H9 (cell line): ENCODE results near the gene CACNA2D3. TPM values are rescaled to one million over a fixed set of nuclear protein-coding genes. Genes with fewer than 3 reads are reported as not detected.

Experiments used
- DNase-seq: peaks from one replicate; pipeline ENCODE4 v3.0.0-alpha.2; 2017
- H2AFZ ChIP-seq: one replicate; pipeline ENCODE4 v1.6.1; 2013; ENCODE audit warnings: mild to moderate bottlenecking, low read length, control low read depth, moderate library complexity
- H2AK5ac ChIP-seq: 2 replicates; pipeline ENCODE4 v1.6.1; 2013; ENCODE audit warnings: low read length, control low read depth, mixed read lengths; ENCODE audit not compliant: insufficient read length
- H2BK120ac ChIP-seq: one replicate; pipeline ENCODE4 v1.6.1; 2013; ENCODE audit warnings: low read depth, mild to moderate bottlenecking, low read length, control low read depth, inconsistent platforms; ENCODE audit not compliant: poor library complexity, severe bottlenecking
- H2BK12ac ChIP-seq: 2 replicates; pipeline ENCODE4 v1.6.1; 2013; ENCODE audit warnings: low read length, control low read depth, mixed read lengths, low read depth; ENCODE audit not compliant: insufficient read length
- H2BK15ac ChIP-seq: 2 replicates; pipeline ENCODE4 v1.6.1; 2013; ENCODE audit warnings: low read depth, low read length, control low read depth
- H2BK20ac ChIP-seq: one replicate; pipeline ENCODE4 v1.6.1; 2013; ENCODE audit warnings: low read depth, mild to moderate bottlenecking, low read length, control low read depth, inconsistent platforms; ENCODE audit not compliant: poor library complexity, severe bottlenecking
- H2BK5ac ChIP-seq: 2 replicates; pipeline ENCODE4 v1.6.1; 2013; ENCODE audit warnings: low read length, control low read depth, mixed read lengths; ENCODE audit not compliant: insufficient read length
- H3K14ac ChIP-seq: 2 replicates; pipeline ENCODE4 v1.6.1; 2013; ENCODE audit warnings: low read length, control low read depth; ENCODE audit not compliant: insufficient read depth
- H3K18ac ChIP-seq: 2 replicates; pipeline ENCODE4 v1.6.1; 2013; ENCODE audit warnings: low read depth, mild to moderate bottlenecking, mixed read lengths, low read length, control low read depth; ENCODE audit not compliant: insufficient read length
- H3K23ac ChIP-seq: 2 replicates; pipeline ENCODE4 v1.6.1; 2013; ENCODE audit warnings: low read length, control low read depth, mixed read lengths, low read depth; ENCODE audit not compliant: insufficient read length
- H3K23me2 ChIP-seq: 2 replicates; pipeline ENCODE4 v1.6.1; 2013; ENCODE audit warnings: low read depth, mild to moderate bottlenecking, mixed read lengths, low read length, control low read depth; ENCODE audit not compliant: insufficient read length, poor library complexity, severe bottlenecking
- H3K27ac ChIP-seq: 2 replicates; pipeline ENCODE4 v1.5.1; 2013; ENCODE audit warnings: low read length, control low read depth, mixed read lengths, low read depth; ENCODE audit not compliant: insufficient read length
- H3K27me3 ChIP-seq: 2 replicates; pipeline ENCODE4 v1.6.1; 2013; ENCODE audit warnings: low read length, control low read depth, inconsistent platforms; ENCODE audit not compliant: insufficient read depth
- H3K4ac ChIP-seq: 2 replicates; pipeline ENCODE4 v1.6.1; 2013; ENCODE audit warnings: low read depth, mild to moderate bottlenecking, control low read depth, inconsistent platforms, low read length, moderate library complexity
- H3K4me1 ChIP-seq: 2 replicates; pipeline ENCODE4 v1.6.1; 2013; ENCODE audit warnings: low read length, control low read depth, inconsistent platforms; ENCODE audit not compliant: insufficient read depth
- H3K4me2 ChIP-seq: 2 replicates; pipeline ENCODE4 v1.6.1; 2013; ENCODE audit warnings: low read length, control low read depth, mixed read lengths; ENCODE audit not compliant: insufficient read length, insufficient read depth
- H3K56ac ChIP-seq: 2 replicates; pipeline ENCODE4 v1.6.1; 2013; ENCODE audit warnings: low read depth, mild to moderate bottlenecking, mixed read lengths, low read length, control low read depth; ENCODE audit not compliant: insufficient read length
- H3K79me1 ChIP-seq: 2 replicates; pipeline ENCODE4 v1.6.1; 2013; ENCODE audit warnings: low read depth, mild to moderate bottlenecking, moderate library complexity, low read length, control low read depth, inconsistent platforms; ENCODE audit not compliant: insufficient read depth, poor library complexity, severe bottlenecking
- H3K79me2 ChIP-seq: 2 replicates; pipeline ENCODE4 v1.6.1; 2013; ENCODE audit warnings: low read length, control low read depth, inconsistent platforms; ENCODE audit not compliant: insufficient read depth
- H3K9ac ChIP-seq: 2 replicates; pipeline ENCODE4 v1.6.1; 2013; ENCODE audit warnings: low read length, control low read depth, mixed read lengths; ENCODE audit not compliant: insufficient read length; ENCODE audit errors: extremely low read depth
- H3K9me3 ChIP-seq: one replicate; pipeline ENCODE4 v1.6.1; 2013; ENCODE audit warnings: low read depth, low read length, inconsistent platforms; ENCODE audit not compliant: control insufficient read depth
- H3T11ph ChIP-seq: one replicate; pipeline ENCODE4 v1.6.1; 2013; ENCODE audit warnings: mild to moderate bottlenecking, low read length, control low read depth, inconsistent platforms
- H4K20me1 ChIP-seq: one replicate; pipeline ENCODE4 v1.6.1; 2013; ENCODE audit not compliant: control insufficient read depth, insufficient read length, insufficient read depth
- H4K5ac ChIP-seq: 2 replicates; pipeline ENCODE4 v1.6.1; 2013; ENCODE audit warnings: low read depth, mild to moderate bottlenecking, mixed read lengths, low read length, control low read depth; ENCODE audit not compliant: insufficient read length
- H4K8ac ChIP-seq: replicated peaks from 2 replicates; pipeline ENCODE4 v1.6.1; 2013; ENCODE audit warnings: low read length, control low read depth, mixed read lengths, low read depth; ENCODE audit not compliant: insufficient read length
- H4K91ac ChIP-seq: 2 replicates; pipeline ENCODE4 v1.6.1; 2013; ENCODE audit warnings: low read depth, mild to moderate bottlenecking, moderate library complexity, mixed read lengths, low read length, control low read depth; ENCODE audit not compliant: insufficient read length
- H3K27ac Mint-ChIP-seq, 3 experiments: 2 replicates in 2 of 3; 3 replicates in 1 of 3; pipeline ENCODE4 v1.8.0; 2020 to 2021; ENCODE audit warnings: mixed read lengths in 3 of 3, mild to moderate bottlenecking in 1 of 3, moderate library complexity in 1 of 3
- H3K27me3 Mint-ChIP-seq: 2 replicates; pipeline ENCODE4 v1.8.0; 2021; ENCODE audit warnings: low read depth, mild to moderate bottlenecking, moderate library complexity, mixed read lengths
- H3K36me3 Mint-ChIP-seq, 3 experiments: 2 replicates in 2 of 3; 3 replicates in 1 of 3; pipeline ENCODE4 v1.8.0; 2020 to 2021; ENCODE audit warnings: low read depth in 3 of 3, mixed read lengths in 3 of 3; ENCODE audit not compliant: insufficient read depth in 1 of 3
- H3K4me1 Mint-ChIP-seq, 2 experiments: 2 replicates each; pipeline ENCODE4 v1.8.0; 2020; ENCODE audit warnings: mixed read lengths in 2 of 2
- H3K4me3 Mint-ChIP-seq, 2 experiments: 2 replicates in 1 of 2; 3 replicates in 1 of 2; pipeline ENCODE4 v1.8.0; 2020 to 2021; ENCODE audit warnings: mild to moderate bottlenecking in 2 of 2, mixed read lengths in 2 of 2, moderate library complexity in 1 of 2
- H3K9me3 Mint-ChIP-seq, 2 experiments: 2 replicates in 1 of 2; 3 replicates in 1 of 2; pipeline ENCODE4 v1.8.0; 2020; ENCODE audit warnings: mild to moderate bottlenecking in 2 of 2, mixed read lengths in 2 of 2, moderate library complexity in 1 of 2
- WGBS: extraction: QIAGEN DNeasy Blood & Tissue Kit; methylation state at CpG from one replicate; pipeline ENCODE4 v1.1.7; 2013; ENCODE audit warnings: missing lambda C conversion rate, low lambda C conversion rate, mixed read lengths; ENCODE audit not compliant: insufficient read length; ENCODE audit errors: extremely low coverage; 5-methylcytosine and 5-hydroxymethylcytosine counted together
- total RNA-seq: library from RNA; stranded (reverse); gene quantifications from 2 replicates; pipeline ENCODE4 v1.2.1, GENCODE V29; 2021
- TF ChIP-seq, protein P1 (sequence below): fragments of 200-600 bp; sonication (generic); conservative IDR thresholded peaks from 3 replicates; pipeline ENCODE4 v1.8.0; 2021; ENCODE audit warnings: antibody characterized with exemption, mild to moderate bottlenecking

CACNA2D3 gene
- total RNA-seq, 1 experiment from 2014 or later, result 3.2 TPM

DNA sequence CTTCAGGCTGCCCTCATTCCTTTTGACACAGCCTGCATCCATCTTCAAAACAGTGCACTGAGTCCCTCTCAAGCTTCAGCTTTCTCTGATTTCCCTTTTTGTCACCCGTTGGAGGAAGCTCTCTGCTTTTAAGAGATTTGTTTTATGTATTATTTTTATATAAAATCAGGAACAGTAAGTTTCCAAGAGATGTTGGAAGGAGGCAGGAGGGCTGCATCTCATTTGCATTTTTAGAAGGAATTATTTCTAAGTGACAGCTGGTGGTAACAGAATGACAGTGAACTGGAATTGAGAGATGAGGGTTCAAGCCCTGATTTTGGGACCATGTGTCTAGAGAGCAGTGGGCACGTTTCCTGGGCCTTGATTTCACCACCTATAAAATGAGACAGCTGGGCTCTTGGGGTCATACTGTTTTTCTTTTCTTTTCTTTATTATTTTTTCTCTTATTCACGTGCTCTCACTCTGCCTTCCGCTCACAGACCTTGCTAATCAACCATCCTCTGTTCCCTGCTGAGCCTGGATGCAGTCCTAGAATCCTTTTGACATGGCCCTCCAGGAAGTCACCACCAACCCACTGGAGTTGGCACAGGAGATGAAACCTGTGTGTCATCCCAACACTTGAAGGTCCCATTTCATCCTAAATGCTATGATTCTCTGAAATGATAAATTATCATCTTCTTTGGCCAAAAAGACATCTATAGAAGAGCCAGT lies 148.6 kb downstream of the CACNA2D3 start:
- H4K5ac ChIP-seq, result no peak overlapping the region
- H3K9me3 ChIP-seq, result no peaks in the 10 kb centered on the region
- H2BK5ac ChIP-seq, result no peak overlapping the region
- no peak overlapping the region for H3K18ac ChIP-seq
- no peak overlapping the region for H3T11ph ChIP-seq
- H3K23me2 ChIP-seq, result no peaks in the 10 kb centered on the region
- no peak overlapping the region for H3K9ac ChIP-seq
- H2BK15ac ChIP-seq, result no peak overlapping the region
- no CpG with 5 or more reads among the region's 4 CpGs for WGBS
- no peak overlapping the region; the same call in 1 of the 2 replicates for H3K14ac ChIP-seq
- H3K27me3 ChIP-seq, result no peaks in the 10 kb centered on the region
- H3K9me3 Mint-ChIP-seq, result no peaks in the 10 kb centered on the region
- no peaks in the 10 kb centered on the region for H3K4me1 ChIP-seq
- H3K4me3 Mint-ChIP-seq, result no peak overlapping the region
- H3K27ac Mint-ChIP-seq, result no peak overlapping the region
- no peak overlapping the region for H3K23ac ChIP-seq
- no peak overlapping the region for H3K56ac ChIP-seq
- H3K79me2 ChIP-seq, result no peaks in the 10 kb centered on the region
- H2BK20ac ChIP-seq, result no peak overlapping the region
- no peak overlapping the region for H3K27ac ChIP-seq
- no peak overlapping the region for H2AFZ ChIP-seq
- no peak overlapping the region for H4K8ac ChIP-seq
- H3K36me3 Mint-ChIP-seq, result no peaks in the 10 kb centered on the region
- H4K20me1 ChIP-seq, result no peaks in the 10 kb centered on the region
- H2AK5ac ChIP-seq, result no peak overlapping the region
- no peak overlapping the region for H3K4ac ChIP-seq
- no peak overlapping the region for H2BK12ac ChIP-seq
- no peak overlapping the region for H3K4me2 ChIP-seq
- peaks cover 10 to 11% of the 10 kb centered on the region in 2 experiments for H3K4me1 Mint-ChIP-seq
- H3K79me1 ChIP-seq, result no peaks in the 10 kb centered on the region
- no peak overlapping the region for H2BK120ac ChIP-seq
- no peaks in the 10 kb centered on the region for H3K27me3 Mint-ChIP-seq
- TF ChIP-seq, protein P1, sequence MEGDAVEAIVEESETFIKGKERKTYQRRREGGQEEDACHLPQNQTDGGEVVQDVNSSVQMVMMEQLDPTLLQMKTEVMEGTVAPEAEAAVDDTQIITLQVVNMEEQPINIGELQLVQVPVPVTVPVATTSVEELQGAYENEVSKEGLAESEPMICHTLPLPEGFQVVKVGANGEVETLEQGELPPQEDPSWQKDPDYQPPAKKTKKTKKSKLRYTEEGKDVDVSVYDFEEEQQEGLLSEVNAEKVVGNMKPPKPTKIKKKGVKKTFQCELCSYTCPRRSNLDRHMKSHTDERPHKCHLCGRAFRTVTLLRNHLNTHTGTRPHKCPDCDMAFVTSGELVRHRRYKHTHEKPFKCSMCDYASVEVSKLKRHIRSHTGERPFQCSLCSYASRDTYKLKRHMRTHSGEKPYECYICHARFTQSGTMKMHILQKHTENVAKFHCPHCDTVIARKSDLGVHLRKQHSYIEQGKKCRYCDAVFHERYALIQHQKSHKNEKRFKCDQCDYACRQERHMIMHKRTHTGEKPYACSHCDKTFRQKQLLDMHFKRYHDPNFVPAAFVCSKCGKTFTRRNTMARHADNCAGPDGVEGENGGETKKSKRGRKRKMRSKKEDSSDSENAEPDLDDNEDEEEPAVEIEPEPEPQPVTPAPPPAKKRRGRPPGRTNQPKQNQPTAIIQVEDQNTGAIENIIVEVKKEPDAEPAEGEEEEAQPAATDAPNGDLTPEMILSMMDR, result no peak
- no peak for DNase-seq
- no peak overlapping the region for H4K91ac ChIP-seq
